ENCODE measurements around the gene OSGIN1.
A peak's percentile ranks its signal among the peaks of the same experiment; 100 is the strongest.

Gene OSGIN1

GRCh38 chr16:83925095-83925905 lies 27.7 kb upstream of the OSGIN1 start:
- DNase-seq (ENCODE audit: extremely low spot score, insufficient read length, low read depth) (no peak), FAIRE-seq (no peak)

- FAIRE-seq, result no peak
- no peak for DNase-seq (ENCODE audit: extremely low spot score, insufficient read length, low read depth)
These were observed 26.9 kb upstream of the OSGIN1 start for GRCh38 chr16:83925957-83926725.

- DNase-seq (ENCODE audit: extremely low spot score, insufficient read length, low read depth), result peak; percentile 68
- peak; percentile 65 for FAIRE-seq
These were observed 26.2 kb upstream of the OSGIN1 start for GRCh38 chr16:83926726-83927397.

GRCh38 chr16:83928341-83929055 lies 24.5 kb upstream of the OSGIN1 start:
- FAIRE-seq, result no peak
- DNase-seq (ENCODE audit: extremely low spot score, insufficient read length, low read depth), result no peak

- no peak for FAIRE-seq
These were observed 23.1 kb upstream of the OSGIN1 start for GRCh38 chr16:83929811-83930555.

GRCh38 chr16:83930730-83931500 lies 22.1 kb upstream of the OSGIN1 start:
- DNase-seq (ENCODE audit: extremely low spot score, insufficient read length, low read depth) (no peak), FAIRE-seq (no peak)

More at GRCh38 chr16:83929811-83930555, 23.1 kb upstream of the OSGIN1 start:
- DNase-seq (ENCODE audit: extremely low spot score, insufficient read length, low read depth), result no peak

- no peak for DNase-seq (ENCODE audit: extremely low spot score, insufficient read length, low read depth)
- no peak for FAIRE-seq
These were observed 21.5 kb upstream of the OSGIN1 start for GRCh38 chr16:83931556-83931955.

- FAIRE-seq, result no peak
- DNase-seq (ENCODE audit: extremely low spot score, insufficient read length, low read depth), result no peak
These were observed 20.7 kb upstream of the OSGIN1 start for GRCh38 chr16:83932304-83932703.

GRCh38 chr16:83932955-83933673 lies 19.9 kb upstream of the OSGIN1 start:
- no peak for FAIRE-seq

GRCh38 chr16:83933885-83934683 lies 19.0 kb upstream of the OSGIN1 start:
- no peak for DNase-seq (ENCODE audit: extremely low spot score, insufficient read length, low read depth)
- FAIRE-seq, result no peak

More at GRCh38 chr16:83932955-83933673, 19.9 kb upstream of the OSGIN1 start:
- no peak for DNase-seq (ENCODE audit: extremely low spot score, insufficient read length, low read depth)

GRCh38 chr16:83934684-83934977 lies 18.4 kb upstream of the OSGIN1 start:
- FAIRE-seq (no peak), DNase-seq (ENCODE audit: extremely low spot score, insufficient read length, low read depth) (no peak)

- no peak for DNase-seq (ENCODE audit: extremely low spot score, insufficient read length, low read depth)
- FAIRE-seq, result no peak
These were observed 17.8 kb upstream of the OSGIN1 start for GRCh38 chr16:83935005-83935857.

- no peak for DNase-seq (ENCODE audit: extremely low spot score, insufficient read length, low read depth)
These were observed 17.2 kb upstream of the OSGIN1 start for GRCh38 chr16:83935858-83936255.

GRCh38 chr16:83936581-83937165 lies 16.4 kb upstream of the OSGIN1 start:
- FAIRE-seq (no peak), DNase-seq (ENCODE audit: extremely low spot score, insufficient read length, low read depth) (no peak)

More at GRCh38 chr16:83935858-83936255, 17.2 kb upstream of the OSGIN1 start:
- no peak for FAIRE-seq

- no peak for FAIRE-seq
- no peak for DNase-seq (ENCODE audit: extremely low spot score, insufficient read length, low read depth)
These were observed 15.8 kb upstream of the OSGIN1 start for GRCh38 chr16:83937267-83937666.
